Mesendoderm (in vitro differentiated cells): ENCODE measurements around the gene PTGFRN. TPM values are rescaled to one million over a fixed set of nuclear protein-coding genes. Genes with fewer than 3 reads are reported as not detected.

Experiments
- DNase-seq: peaks from one replicate; pipeline ENCODE4 v3.0.0; 2013
- H2AK5ac ChIP-seq: 2 replicates; pipeline ENCODE4 v1.6.1; 2013; ENCODE audit warnings: low read length, inconsistent platforms
- H2BK120ac ChIP-seq: 2 replicates; pipeline ENCODE4 v1.6.1; 2013; ENCODE audit warnings: low read depth, mild to moderate bottlenecking, low read length, moderate library complexity, mixed read lengths
- H2BK15ac ChIP-seq: replicated peaks from 2 replicates; pipeline ENCODE4 v1.6.1; 2013; ENCODE audit warnings: low read depth, mild to moderate bottlenecking, moderate library complexity
- H2BK5ac ChIP-seq: 2 replicates; pipeline ENCODE4 v1.6.1; 2013; ENCODE audit warnings: low read length, inconsistent platforms
- H3K18ac ChIP-seq: 2 replicates; pipeline ENCODE4 v1.6.1; 2013; ENCODE audit warnings: mild to moderate bottlenecking, low read length, mixed read lengths
- H3K23ac ChIP-seq: one replicate; pipeline ENCODE4 v1.6.1; 2013; ENCODE audit warnings: low read length
- H3K27ac ChIP-seq: 2 replicates; pipeline ENCODE4 v1.5.1; 2013; ENCODE audit warnings: low read depth, mild to moderate bottlenecking, inconsistent platforms, low read length, moderate library complexity
- H3K27me3 ChIP-seq: 2 replicates; pipeline ENCODE4 v1.6.1; 2013; ENCODE audit warnings: low read length, control low read depth, mild to moderate bottlenecking, inconsistent platforms; ENCODE audit not compliant: insufficient read depth, poor library complexity
- H3K36me3 ChIP-seq: 2 replicates; pipeline ENCODE4 v1.6.1; 2013; ENCODE audit warnings: low read length, inconsistent platforms; ENCODE audit not compliant: control insufficient read depth, insufficient read depth
- H3K4ac ChIP-seq: one replicate; pipeline ENCODE4 v1.6.1; 2013; ENCODE audit warnings: low read depth, mild to moderate bottlenecking, low read length, moderate library complexity
- H3K4me1 ChIP-seq: 2 replicates; pipeline ENCODE4 v1.6.1; 2013; ENCODE audit warnings: low read depth, low read length, inconsistent platforms; ENCODE audit not compliant: control insufficient read depth
- H3K4me2 ChIP-seq: 2 replicates; pipeline ENCODE4 v1.6.1; 2013; ENCODE audit warnings: low read length
- H3K4me3 ChIP-seq: 2 replicates; pipeline ENCODE4 v1.5.1; 2013; ENCODE audit warnings: mild to moderate bottlenecking, low read length
- H3K56ac ChIP-seq: one replicate; pipeline ENCODE4 v1.6.1; 2013; ENCODE audit warnings: low read length
- H3K79me1 ChIP-seq: 2 replicates; pipeline ENCODE4 v1.6.1; 2013; ENCODE audit warnings: low read length, inconsistent platforms
- H3K79me2 ChIP-seq: 2 replicates; pipeline ENCODE4 v1.6.1; 2013; ENCODE audit warnings: mild to moderate bottlenecking, low read length; ENCODE audit not compliant: control insufficient read depth, insufficient read depth
- H3K9ac ChIP-seq: 2 replicates; pipeline ENCODE4 v1.6.1; 2013; ENCODE audit warnings: low read length, inconsistent platforms
- H4K5ac ChIP-seq: one replicate; pipeline ENCODE4 v1.6.1; 2013; ENCODE audit warnings: low read length
- H4K8ac ChIP-seq: one replicate; pipeline ENCODE4 v1.6.1; 2013; ENCODE audit warnings: low read depth, mild to moderate bottlenecking, control low read depth, low read length, moderate library complexity
- WGBS: extraction: QIAGEN DNeasy Blood & Tissue Kit; methylation state at CpG from one replicate; pipeline ENCODE4 v1.1.7; 2013; ENCODE audit warnings: low lambda C conversion rate, missing lambda C conversion rate; ENCODE audit not compliant: insufficient coverage; ENCODE audit errors: extremely low coverage; 5-methylcytosine and 5-hydroxymethylcytosine counted together
- small RNA-seq: library from polyadenylated mRNA; stranded (forward); fragments of <200 nt; extraction: miRNeasy Mini kit (QIAGEN cat#:217004); gene quantifications from one replicate; pipeline ENCODE3, GENCODE V24; 2013; ENCODE audit not compliant: insufficient read depth

Gene PTGFRN

DNA sequence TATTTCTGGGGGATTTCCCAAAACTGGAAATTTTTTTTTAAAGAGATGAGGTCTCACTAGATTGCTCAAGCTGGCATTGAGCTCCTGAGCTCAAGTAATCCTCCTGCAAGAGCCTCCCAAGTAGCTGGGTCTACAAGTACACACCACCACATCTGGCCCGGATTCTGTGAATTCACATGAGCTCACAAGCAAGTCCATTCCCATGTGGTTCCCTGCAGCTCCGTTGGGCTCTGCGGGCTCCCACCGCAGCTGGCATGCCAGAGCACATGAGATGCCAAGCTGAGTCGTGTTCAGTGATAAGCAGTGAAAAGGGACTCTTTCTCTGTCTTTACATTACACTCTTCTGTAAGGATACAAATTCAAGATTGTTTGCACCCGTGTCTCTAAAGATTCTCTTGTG, 128.5 kb downstream of the PTGFRN start:
- Histone ChIP-seq H2BK5ac (no peak overlapping the region), H3K23ac (no peak overlapping the region), H3K4me3 (no peak overlapping the region), H3K18ac (no peak overlapping the region), H2AK5ac (no peak overlapping the region), H3K4ac (no peak overlapping the region), H3K36me3 (no peaks in the 10 kb centered on the region), H2BK15ac (no peak overlapping the region), H2BK120ac (no peak overlapping the region), H4K8ac (no peak overlapping the region), H3K56ac (no peak overlapping the region), H3K4me1 (no peaks in the 10 kb centered on the region), H3K27ac (no peak overlapping the region), H3K27me3 (no peaks in the 10 kb centered on the region), H3K4me2 (no peak overlapping the region), H3K79me1 (no peaks in the 10 kb centered on the region), H4K5ac (no peak overlapping the region), H3K79me2 (no peaks in the 10 kb centered on the region), H3K9ac (no peak overlapping the region)
- DNase-seq = no peak
- no CpG with 5 or more reads among the region's 6 CpGs for WGBS

Small RNA genes within 50 kb of the gene (small RNA-seq; reads per million reads assigned to genes)
- gene RNA5SP55 = not detected
